Activated CD8-positive, alpha-beta memory T cell treated with anti-CD3 and anti-CD28 coated beads for 48 hours (primary cell): ENCODE results near the gene NFIB.

ENCODE experiments used
- DNase-seq, 3 experiments: peaks; one replicate each; pipeline ENCODE4 v3.0.0-alpha.2; 2020; ENCODE audit warnings: low read depth in 2 of 3, low spot score in 2 of 3

Gene NFIB

GRCh38 chr9:14083366-14083765 is 230.6 kb downstream of the NFIB start:
- DNase-seq, result no peak

DNA sequence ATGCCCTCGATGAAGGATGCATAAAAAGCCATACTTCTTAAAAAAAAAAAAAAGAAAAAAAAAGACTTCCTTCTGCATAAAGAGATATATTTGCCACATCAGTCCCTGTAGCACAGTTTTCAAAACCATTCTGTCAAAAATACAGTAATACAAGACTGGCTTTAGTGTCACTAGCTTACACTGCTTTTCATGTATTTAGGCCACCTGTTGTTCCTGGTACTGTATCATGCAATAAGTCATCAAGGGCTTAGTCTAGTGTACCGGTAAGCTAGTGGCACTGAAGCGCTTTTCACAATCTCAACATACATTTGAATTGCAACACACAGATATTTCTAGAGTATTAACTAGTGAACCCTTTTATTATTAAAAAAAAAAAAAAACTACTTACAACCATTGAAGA is 231.2 kb downstream of the NFIB start:
- no peak for DNase-seq

GRCh38 chr9:14081745-14082144 is 232.2 kb downstream of the NFIB start:
- no peak for DNase-seq

GRCh38 chr9:14080959-14081542 is 232.9 kb downstream of the NFIB start:
- DNase-seq, result no peak

- DNase-seq, result no peak
Observed at GRCh38 chr9:14079440-14079839, 234.5 kb downstream of the NFIB start.

- no peak for DNase-seq
Observed at GRCh38 chr9:14077672-14078071, 236.3 kb downstream of the NFIB start.

DNA sequence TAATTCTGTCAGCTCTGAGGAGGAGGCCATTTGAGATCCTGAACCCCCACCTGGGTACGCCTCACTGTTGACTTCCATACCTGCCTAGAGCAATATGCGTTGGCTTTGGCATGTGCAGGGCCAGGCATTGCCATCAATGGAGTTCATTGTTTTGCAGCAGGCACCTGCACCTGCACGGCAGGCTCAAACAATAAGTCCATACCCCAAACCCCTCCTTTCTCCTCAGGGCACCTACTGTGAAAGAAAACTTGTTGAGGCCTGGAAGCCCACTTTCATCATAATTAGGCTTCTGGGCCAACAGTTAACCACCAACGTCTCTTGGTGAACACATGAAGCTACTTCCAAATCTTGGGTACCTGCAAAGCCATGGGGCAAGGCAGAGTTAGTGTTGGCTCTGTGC is 238.7 kb downstream of the NFIB start:
- no peak for DNase-seq

GRCh38 chr9:14072850-14073249 is 241.1 kb downstream of the NFIB start:
- DNase-seq, result no peak

DNA sequence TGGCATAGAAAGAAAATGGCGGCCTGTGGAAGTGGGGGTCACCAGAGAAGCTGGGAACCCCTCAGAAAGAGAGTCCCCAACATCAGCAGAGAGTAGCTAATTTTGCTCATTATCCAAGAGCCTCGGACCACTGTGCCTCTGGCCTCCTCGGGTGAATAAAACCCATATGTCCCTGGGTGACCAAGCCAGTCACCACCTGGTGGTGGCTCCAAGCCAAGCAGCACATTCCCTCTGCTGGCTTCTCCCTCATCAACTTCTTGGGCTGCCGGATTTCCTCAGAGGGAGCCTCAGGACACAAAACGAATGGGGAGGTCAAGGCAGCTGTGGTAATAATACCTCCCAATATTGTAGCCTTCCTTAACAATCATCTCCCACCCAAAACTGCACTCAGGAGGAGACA is 242.5 kb downstream of the NFIB start:
- DNase-seq, result no peak

GRCh38 chr9:14068690-14069089 is 245.3 kb downstream of the NFIB start:
- no peak for DNase-seq

- no peak for DNase-seq
Observed at GRCh38 chr9:14066831-14067230, 247.1 kb downstream of the NFIB start.

DNA sequence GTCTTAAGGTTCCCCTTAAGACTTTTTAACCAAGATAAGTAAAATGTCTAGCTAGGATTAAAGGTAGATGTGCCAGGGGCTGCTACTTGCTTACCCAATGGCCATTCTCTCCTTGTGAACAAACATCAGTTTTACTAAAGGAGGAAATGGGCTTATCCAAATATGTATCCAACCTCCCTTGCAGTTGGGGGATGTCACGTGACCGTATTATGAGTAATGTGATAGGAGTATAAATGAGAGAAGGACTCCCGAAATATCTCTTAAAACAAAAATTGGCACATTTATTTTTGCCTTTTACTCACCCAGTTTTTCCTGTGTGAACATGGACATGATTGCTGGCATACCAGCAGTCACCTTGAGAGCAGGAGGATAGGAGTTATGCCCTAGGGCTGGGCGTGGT is 247.9 kb downstream of the NFIB start:
- no peak for DNase-seq

- no peak for DNase-seq
Observed at GRCh38 chr9:14064940-14065339, 249.0 kb downstream of the NFIB start.

GRCh38 chr9:14063756-14064155 is 250.2 kb downstream of the NFIB start:
- no peak for DNase-seq

DNA sequence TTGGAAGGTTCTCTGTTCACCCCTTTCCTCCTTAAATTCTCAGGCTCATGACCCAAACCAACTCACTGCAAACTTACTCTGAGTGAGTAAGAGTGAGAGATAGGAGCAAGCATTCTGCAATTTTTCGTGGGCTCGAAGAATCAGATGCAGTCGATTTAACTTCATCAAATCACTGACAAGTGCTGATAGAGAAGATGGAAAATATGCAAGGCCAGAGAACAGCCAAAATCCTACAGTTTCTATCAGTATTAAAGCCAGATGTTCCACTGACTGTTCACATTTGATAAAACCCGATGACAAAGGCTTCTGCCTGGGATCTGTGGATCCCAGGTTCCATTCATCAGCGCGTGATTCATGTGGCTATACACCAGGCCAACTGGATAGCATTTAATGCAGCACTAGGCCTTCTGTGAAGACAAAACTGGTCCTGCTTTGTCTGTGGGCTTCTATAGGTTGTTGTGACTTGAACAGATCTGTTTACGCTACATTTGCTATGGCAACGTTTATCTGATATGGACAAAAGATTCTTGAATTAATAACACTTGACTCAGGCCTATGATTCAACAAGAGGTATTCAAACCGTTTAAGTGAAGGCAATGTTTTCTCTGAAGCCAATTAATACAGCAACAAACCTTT is 251.2 kb downstream of the NFIB start:
- no peak for DNase-seq

GRCh38 chr9:14061936-14062585 is 251.9 kb downstream of the NFIB start:
- DNase-seq, result no peak

- no peak for DNase-seq
Observed at GRCh38 chr9:14058325-14058688, 255.6 kb downstream of the NFIB start.

- DNase-seq, result no peak
Observed at GRCh38 chr9:14057368-14058324, 256.3 kb downstream of the NFIB start.

DNA sequence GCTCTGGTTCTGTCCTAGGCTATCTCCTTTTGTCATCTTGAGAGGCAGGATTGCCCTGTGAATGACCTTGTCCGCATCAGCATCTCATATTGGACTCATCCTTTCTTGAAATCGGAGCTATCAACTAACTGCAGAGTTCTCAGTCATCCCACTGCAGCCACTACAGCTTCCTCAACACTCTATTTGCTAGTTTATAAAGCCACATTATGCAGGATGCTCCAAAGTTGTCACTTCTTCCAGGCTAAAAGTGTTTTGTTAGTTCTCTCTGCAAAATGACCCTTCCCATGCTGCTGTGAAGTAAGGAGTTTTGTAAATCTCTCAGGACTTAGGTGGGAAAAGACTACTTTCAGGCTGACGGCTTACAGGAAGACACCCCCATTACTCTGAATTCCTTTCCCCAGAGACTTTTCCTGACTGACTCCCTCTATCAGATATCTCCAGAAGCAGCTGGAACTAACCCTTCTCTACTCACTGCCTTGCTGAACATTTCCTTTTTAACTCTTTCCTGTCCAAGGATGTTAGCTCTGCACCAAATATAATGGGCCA is 257.6 kb downstream of the NFIB start:
- DNase-seq, result no peak

DNA sequence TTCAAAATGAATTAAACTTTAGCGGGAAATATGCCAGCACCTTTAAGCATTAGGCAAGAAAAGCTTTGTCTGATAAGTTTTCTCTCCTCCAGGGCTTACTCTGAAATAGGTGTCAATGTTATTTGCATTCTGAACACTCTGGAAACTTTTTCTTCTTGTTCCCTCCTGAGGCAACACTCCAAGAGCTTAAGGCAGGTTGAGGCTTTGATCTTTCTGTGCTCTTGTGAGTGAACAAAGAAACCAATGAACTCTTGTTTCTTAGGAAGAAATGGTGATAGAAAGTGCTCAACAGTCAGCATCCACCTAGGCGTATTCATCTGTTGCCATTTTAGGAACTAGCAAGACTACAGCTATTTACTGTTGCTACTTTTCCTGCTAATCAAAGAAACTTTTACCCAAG is 259.8 kb downstream of the NFIB start:
- DNase-seq, result no peak

DNA sequence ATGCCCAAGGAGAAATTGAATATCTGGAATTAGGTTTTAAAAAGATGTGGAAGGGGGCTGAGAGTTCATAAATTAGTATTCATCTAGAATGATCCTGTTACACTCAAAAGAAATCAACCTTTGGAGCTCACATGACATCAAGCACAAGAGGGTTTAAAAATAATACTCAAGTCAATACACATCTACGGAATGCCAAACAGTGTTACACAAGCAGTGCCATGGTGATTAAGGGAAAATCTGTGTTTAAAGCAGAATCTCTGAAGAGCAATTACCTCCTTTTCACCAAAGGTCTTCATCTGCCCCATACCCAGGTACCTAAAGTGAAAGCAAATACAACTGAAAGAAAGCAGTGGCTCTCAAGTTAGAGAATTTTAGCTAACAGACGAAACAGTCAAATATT is 261.6 kb downstream of the NFIB start:
- DNase-seq, result no peak
